H1 (cell line): ENCODE results near the gene GAP43. TPM values are rescaled to one million over a fixed set of nuclear protein-coding genes. Genes with fewer than 3 reads are reported as not detected.

Experiments used
- CTCF ChIA-PET: fragments of 300-600 bp; sonication (Branson Sonifier 250); formaldehyde crosslinking; loops from one replicate; lab custom pipeline; 2021; ENCODE audit not compliant: partially characterized antibody; lab: Charles Lee
- POLR2A ChIA-PET: fragments of 300-600 bp; sonication (Branson Sonifier 250); formaldehyde crosslinking; loops from one replicate; lab custom pipeline; 2021; ENCODE audit warnings: inconsistent platforms; ENCODE audit not compliant: partially characterized antibody; lab: Charles Lee
- DNase-seq, 2 experiments: peaks; one replicate each; pipeline versions ENCODE4 v3.0.0 to v3.0.0-alpha.2; 2010 to 2022; ENCODE audit warnings: low spot score in 2 of 2, low read depth in 1 of 2, mixed read lengths in 1 of 2
- FAIRE-seq: peaks from 2 replicates; lab custom pipeline; 2011; peaks lifted over from hg19 to GRCh38; lab: Jason Lieb, UNC
- H2AFZ ChIP-seq: 2 replicates; pipeline ENCODE4 v1.8.1; 2012; ENCODE audit warnings: low read length, inconsistent platforms
- H2AK5ac ChIP-seq: 2 replicates; pipeline ENCODE4 v1.6.1; 2013; ENCODE audit warnings: low read depth, low read length
- H2BK120ac ChIP-seq: replicated peaks from 2 replicates; pipeline ENCODE3; 2013; ENCODE audit warnings: low read depth, low read length, inconsistent platforms
- H2BK12ac ChIP-seq: 2 replicates; pipeline ENCODE4 v1.6.1; 2013; ENCODE audit warnings: low read depth, low read length
- H2BK15ac ChIP-seq: 2 replicates; pipeline ENCODE4 v1.6.1; 2013; ENCODE audit warnings: low read length
- H2BK20ac ChIP-seq: 2 replicates; pipeline ENCODE4 v1.6.1; 2013; ENCODE audit warnings: low read length
- H2BK5ac ChIP-seq: 2 replicates; pipeline ENCODE4 v1.6.1; 2013; ENCODE audit warnings: low read depth, low read length
- H3K14ac ChIP-seq: 2 replicates; pipeline ENCODE4 v1.6.1; 2013; ENCODE audit warnings: inconsistent platforms; ENCODE audit not compliant: insufficient read length
- H3K18ac ChIP-seq: 2 replicates; pipeline ENCODE4 v1.6.1; 2013; ENCODE audit warnings: low read length; ENCODE audit errors: extremely low read depth
- H3K23ac ChIP-seq: 2 replicates; pipeline ENCODE4 v1.6.1; 2013; ENCODE audit warnings: inconsistent platforms; ENCODE audit not compliant: insufficient read length
- H3K23me2 ChIP-seq: 2 replicates; pipeline ENCODE4 v1.6.1; 2013; ENCODE audit warnings: low read depth, low read length
- H3K27ac ChIP-seq: 2 replicates; pipeline ENCODE4 v1.6.1; 2011; ENCODE audit warnings: low read depth, low read length, inconsistent platforms
- H3K27me3 ChIP-seq, 4 experiments: replicated peaks in 1 of 4; 1 replicate in 1 of 4; 2 replicates in 3 of 4; pipeline versions ENCODE4 v1.6.1 to v1.8.1; 2011 to 2013; ENCODE audit warnings: low read length in 3 of 4, mild to moderate bottlenecking in 3 of 4, inconsistent platforms in 2 of 4, mixed read lengths in 2 of 4, moderate library complexity in 1 of 4; ENCODE audit not compliant: control insufficient read depth in 3 of 4, insufficient read depth in 3 of 4; ENCODE audit errors: extremely low read depth in 1 of 4
- H3K36me3 ChIP-seq, 4 experiments: 2 replicates each; pipeline versions ENCODE4 v1.6.1 to v1.8.1; 2011 to 2013; ENCODE audit warnings: mild to moderate bottlenecking in 4 of 4, low read length in 3 of 4, moderate library complexity in 2 of 4, control low read depth in 1 of 4, inconsistent platforms in 1 of 4; ENCODE audit not compliant: insufficient read depth in 4 of 4, control insufficient read depth in 2 of 4
- H3K4ac ChIP-seq: replicated peaks from 2 replicates; pipeline ENCODE3; 2013; ENCODE audit warnings: low read length, low read depth, mixed read lengths, inconsistent platforms; ENCODE audit not compliant: insufficient read length
- H3K4me1 ChIP-seq, 4 experiments: replicated peaks in 1 of 4; 1 replicate in 1 of 4; 2 replicates in 3 of 4; pipeline versions ENCODE4 v1.6.1 to v1.8.1; 2011 to 2013; ENCODE audit warnings: low read length in 3 of 4, inconsistent platforms in 2 of 4, mixed read lengths in 1 of 4; ENCODE audit not compliant: insufficient read depth in 4 of 4, control insufficient read depth in 3 of 4
- H3K4me2 ChIP-seq, 2 experiments: 2 replicates each; pipeline versions ENCODE4 v1.6.1 to v1.8.1; 2011 to 2013; ENCODE audit warnings: low read depth in 2 of 2, low read length in 2 of 2, control low read depth in 1 of 2, inconsistent platforms in 1 of 2, mild to moderate bottlenecking in 1 of 2; ENCODE audit not compliant: insufficient read depth in 1 of 2
- H3K4me3 ChIP-seq, 4 experiments: fragments of 200-600, 300-600 bp in 1 of 4; sonication (generic), shearing (Covaris generic), sonication (Bioruptor Twin) in 1 of 4; 2 replicates each; pipeline versions ENCODE4 v1.5.1 to v1.8.1; 2011 to 2016; ENCODE audit warnings: low read length in 4 of 4, low read depth in 3 of 4, control low read depth in 2 of 4, inconsistent platforms in 2 of 4, mild to moderate bottlenecking in 2 of 4, mixed read lengths in 1 of 4, moderate library complexity in 1 of 4; ENCODE audit not compliant: insufficient read depth in 2 of 4; ENCODE audit errors: extremely low read depth in 1 of 4
- H3K56ac ChIP-seq: replicated peaks from 2 replicates; pipeline ENCODE3; 2013; ENCODE audit warnings: low read depth, mild to moderate bottlenecking, mixed read lengths, low read length, inconsistent platforms; ENCODE audit not compliant: insufficient read length
- H3K79me1 ChIP-seq: 2 replicates; pipeline ENCODE4 v1.6.1; 2013; ENCODE audit warnings: low read depth, low read length, control low read depth
- H3K79me2 ChIP-seq, 2 experiments: 2 replicates each; pipeline versions ENCODE4 v1.6.1 to v1.8.1; 2012 to 2013; ENCODE audit warnings: low read length in 2 of 2, mild to moderate bottlenecking in 2 of 2, inconsistent platforms in 1 of 2; ENCODE audit not compliant: insufficient read depth in 2 of 2, control insufficient read depth in 1 of 2
- H3K9ac ChIP-seq, 4 experiments: replicated peaks in 1 of 4; 1 replicate in 1 of 4; 2 replicates in 3 of 4; pipeline versions ENCODE4 v1.6.1 to v1.8.1; 2011 to 2013; ENCODE audit warnings: low read depth in 3 of 4, low read length in 3 of 4, control low read depth in 2 of 4, mild to moderate bottlenecking in 2 of 4, moderate library complexity in 2 of 4, inconsistent platforms in 1 of 4; ENCODE audit errors: extremely low read depth in 1 of 4
- H3K9me3 ChIP-seq, 2 experiments: 2 replicates each; pipeline versions ENCODE4 v1.6.1 to v1.8.1; 2012 to 2013; ENCODE audit warnings: mild to moderate bottlenecking in 2 of 2, moderate library complexity in 2 of 2, control low read depth in 1 of 2, inconsistent platforms in 1 of 2, low read depth in 1 of 2, low read length in 1 of 2, mixed read lengths in 1 of 2; ENCODE audit not compliant: insufficient read depth in 2 of 2
- H4K20me1 ChIP-seq, 2 experiments: replicated peaks in 1 of 2; 2 replicates each; pipeline versions ENCODE3 to v1.8.1; 2011 to 2013; ENCODE audit warnings: inconsistent platforms in 2 of 2, low read length in 2 of 2, mild to moderate bottlenecking in 1 of 2; ENCODE audit not compliant: insufficient read depth in 2 of 2, control insufficient read depth in 1 of 2
- H4K5ac ChIP-seq: 2 replicates; pipeline ENCODE4 v1.6.1; 2013; ENCODE audit warnings: low read length, low read depth, mixed read lengths, inconsistent platforms; ENCODE audit not compliant: insufficient read length
- H4K8ac ChIP-seq: 2 replicates; pipeline ENCODE4 v1.8.0; 2013; ENCODE audit warnings: mild to moderate bottlenecking, moderate library complexity, low read length, inconsistent platforms; ENCODE audit not compliant: insufficient read depth; ENCODE audit errors: extremely low read depth
- H4K91ac ChIP-seq: replicated peaks from 2 replicates; pipeline ENCODE3; 2013; ENCODE audit warnings: low read length, mixed read lengths, inconsistent platforms; ENCODE audit not compliant: insufficient read length
- SIN3A ChIP-seq, 2 experiments: IDR thresholded peaks in 1 of 2; conservative IDR thresholded peaks in 1 of 2; 2 replicates each; pipeline ENCODE4 v1.6.1; 2011 to 2012; ENCODE audit warnings: low read length in 2 of 2, improper control_type of control experiment in 1 of 2, low read depth in 1 of 2, mild to moderate bottlenecking in 1 of 2
- TAF1 ChIP-seq: IDR thresholded peaks from 2 replicates; pipeline ENCODE4 v1.6.1; 2011; ENCODE audit warnings: mild to moderate bottlenecking, low read depth, low read length
- WGBS, 2 experiments: shearing (Covaris generic) in 1 of 2; methylation state at CpG; one replicate each; pipeline versions ENCODE4 v1.1.6 to v1.1.7; 2013 to 2015; ENCODE audit warnings: low lambda C conversion rate in 2 of 2, mixed read lengths in 2 of 2, inconsistent platforms in 1 of 2, low coverage in 1 of 2, missing lambda C conversion rate in 1 of 2; ENCODE audit not compliant: insufficient replicate concordance in 2 of 2, insufficient coverage in 1 of 2, insufficient read length in 1 of 2; ENCODE audit errors: extremely low coverage in 1 of 2, missing lambda C conversion rate in 1 of 2; 5-methylcytosine and 5-hydroxymethylcytosine counted together
- polyA plus RNA-seq, 7 experiments: library from polyadenylated mRNA; depleted of rRNA in 3 of 7; stranded (reverse) in 5 of 7; unstranded in 2 of 7; fragments of >200 nt in 5 of 7; fragments of 200-250 nt in 2 of 7; gene quantifications; 1 replicate in 5 of 7; 2 replicates in 1 of 7; 4 replicates in 1 of 7; pipeline versions ENCODE4 v1.2.1 to v1.2.3, GENCODE V29; 2011 to 2013; ENCODE audit warnings: missing spikeins in 2 of 7, mixed read lengths in 2 of 7
- total RNA-seq: library from RNA; stranded (reverse); fragmentation: NEBNext Ultra II Directional; extraction: Animal tissue kit (Norgen Biotek cat#: 25700); gene quantifications from 2 replicates; pipeline ENCODE4 v1.2.1, GENCODE V29; 2021

The GAP43 gene
- total and polyA plus RNA-seq, 2 of the 8 experiments (the other 6 are each of a cell fraction or from before 2014, with no cell fraction given): 11.2 to 21.9 TPM

DNA sequence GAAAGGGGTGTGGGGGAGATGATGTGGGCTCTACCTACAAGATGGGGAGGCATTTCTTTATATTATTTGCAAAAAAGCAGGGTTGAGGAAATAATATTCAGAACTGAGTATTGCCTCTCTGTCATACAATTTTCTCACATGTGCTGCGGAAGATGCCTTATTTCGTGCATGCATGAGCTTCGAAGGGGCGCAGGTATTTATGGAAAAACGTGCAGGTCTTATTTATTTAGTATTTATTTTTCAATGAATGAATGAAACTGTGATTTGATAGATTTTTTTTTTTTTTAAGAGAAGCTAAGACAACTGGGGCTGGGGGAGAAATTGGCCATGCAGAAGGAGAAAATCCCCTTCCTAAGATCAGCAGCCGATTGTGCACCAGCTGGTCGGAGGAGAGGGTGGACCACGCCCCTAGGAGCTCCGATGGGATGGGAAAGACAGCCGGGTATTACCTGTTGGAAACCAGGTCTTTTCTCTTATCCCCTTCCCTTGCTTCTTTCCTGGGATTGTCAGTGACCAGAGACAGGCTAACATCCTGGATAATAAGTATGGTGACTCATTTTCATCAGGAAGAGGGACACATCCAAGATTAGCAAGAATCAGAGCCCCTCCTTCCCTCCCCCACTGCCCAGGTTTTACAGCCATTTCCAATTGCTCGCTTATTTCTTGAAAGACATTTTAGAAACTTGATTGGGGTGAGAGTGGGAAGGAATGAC, 875 bp downstream of the GAP43 start:
- no peak overlapping the region; a peak in 1 of 7 replicates for H3K9ac ChIP-seq
- peak overlapping the region; percentile 90 to 99 for H3K4me2 ChIP-seq
- H2BK120ac ChIP-seq: no peak overlapping the region
- H3K23ac ChIP-seq: no peak overlapping the region
- no peak overlapping the region; the same call in 1 of the 2 replicates for H3K18ac ChIP-seq
- H2AFZ ChIP-seq: 0 out of 2 replicates have a peak overlapping the region, but pooled peaks have one; percentile 66
- 0 out of 2 replicates have a peak, but pooled peaks cover 2% of the 10 kb centered on the region for H3K79me1 ChIP-seq
- peak; percentile 39 for FAIRE-seq
- H3K14ac ChIP-seq: no peak overlapping the region
- ChIA-PET CTCF (interaction anchor here (0.6 to 2.8 kb wide), 18 partner anchors 8 to 1465 kb away, joined by 3 to 10 read pairs (median 4); no protein-coding TSS in a partner anchor), POLR2A (interaction anchor here (0.6 to 1.5 kb wide), 6 partner anchors 10 to 792 kb away, joined by 3 to 10 read pairs (median 4); no protein-coding TSS in a partner anchor)
- H2BK15ac ChIP-seq: no peak overlapping the region
- H3K4me3 ChIP-seq: peak overlapping the region; percentile 63 to 87 (median 76)
- WGBS, 2 experiments: 2% methylated on average over 11 of the region's 11 CpGs; no CpG with 5 or more reads in 1 of the 2 experiments
- H2BK20ac ChIP-seq: no peak overlapping the region; the same call in 1 of the 2 replicates
- no peak overlapping the region for H4K8ac ChIP-seq
- TF ChIP-seq SIN3A (conservative IDR thresholded peaks at IDR 0.05 in 1 of 2, IDR thresholded peaks at IDR 0.05 in 1 of 2; ENCODE audit: low read depth in 1 of 2, low read length in 2 of 2): peak; percentile 71 to 72; a peak in 2 of 4 replicates
- TF ChIP-seq TAF1: no peak
- H3K27me3 ChIP-seq: peaks cover 0 to 6% (median 2%) of the 10 kb centered on the region in 4 experiments; a peak in 2 of 7 replicates
- H3K56ac ChIP-seq: no peak overlapping the region
- no peaks in the 10 kb centered on the region for H3K9me3 ChIP-seq
- peak in 1 of 2 experiments; percentile 57 for DNase-seq
- H4K5ac ChIP-seq: no peak overlapping the region
- peaks cover 0 to 11% of the 10 kb centered on the region in 2 experiments; a peak in 1 of 4 replicates for H3K79me2 ChIP-seq
- H2BK12ac ChIP-seq: no peak overlapping the region
- H4K91ac ChIP-seq: no peak overlapping the region
- H4K20me1 ChIP-seq: no peaks in the 10 kb centered on the region
- H3K36me3 ChIP-seq: no peaks in the 10 kb centered on the region
- H3K4me1 ChIP-seq: peaks cover 1 to 15% (median 11%) of the 10 kb centered on the region in 4 experiments; a peak in 6 of 7 replicates
- H3K23me2 ChIP-seq: peaks cover 21% of the 10 kb centered on the region
- H2AK5ac ChIP-seq: no peak overlapping the region; the same call in 1 of the 2 replicates
- H3K27ac ChIP-seq: no peak overlapping the region
- no peak overlapping the region for H3K4ac ChIP-seq
- H2BK5ac ChIP-seq: no peak overlapping the region
